Neural cell (in vitro differentiated cells): ENCODE measurements around the gene PRR11. TPM values are rescaled to one million over a fixed set of nuclear protein-coding genes. Genes with fewer than 3 reads are reported as not detected.

Source experiments
- H2AFZ ChIP-seq: fragments of 200-600, 300-800 bp; sonication (generic), shearing (Covaris generic); 2 replicates; pipeline ENCODE4 v1.6.0; 2014; ENCODE audit warnings: low read depth, mild to moderate bottlenecking, antibody characterized with exemption, low read length, moderate library complexity
- H3F3A ChIP-seq: fragments of 200-600 bp; shearing (Covaris generic); 2 replicates; pipeline ENCODE4 v1.6.1; 2016; ENCODE audit warnings: mild to moderate bottlenecking, moderate library complexity, mixed read lengths, antibody characterized with exemption, low read length; ENCODE audit not compliant: insufficient read depth, poor library complexity, severe bottlenecking
- H3K27ac ChIP-seq: fragments of 200-600, 300-800 bp; sonication (generic), shearing (Covaris generic); 2 replicates; pipeline ENCODE4 v1.5.1; 2014; ENCODE audit warnings: mild to moderate bottlenecking, low read length, moderate library complexity
- H3K27me3 ChIP-seq: fragments of 300-800, 200-600 bp; sonication (generic), shearing (Covaris generic); 2 replicates; pipeline ENCODE4 v1.6.0; 2014; ENCODE audit warnings: mild to moderate bottlenecking, low read depth, low read length, moderate library complexity; ENCODE audit not compliant: insufficient read depth
- H3K36me3 ChIP-seq: fragments of 300-800, 200-600 bp; sonication (generic), shearing (Covaris generic); 2 replicates; pipeline ENCODE4 v1.5.1; 2014; ENCODE audit warnings: mild to moderate bottlenecking, antibody characterized with exemption, low read length, moderate library complexity; ENCODE audit not compliant: insufficient read depth
- H3K4me2 ChIP-seq: fragments of 300-800, 200-600 bp; sonication (generic), shearing (Covaris generic); 2 replicates; pipeline ENCODE4 v1.6.0; 2014; ENCODE audit warnings: mild to moderate bottlenecking, low read length
- H3K4me3 ChIP-seq: fragments of 300-800, 200-600 bp; sonication (generic), shearing (Covaris generic); 2 replicates; pipeline ENCODE4 v1.5.1; 2014; ENCODE audit warnings: mild to moderate bottlenecking, low read length, moderate library complexity
- H3K79me2 ChIP-seq: fragments of 200-600 bp; shearing (Covaris generic); replicated peaks from 2 replicates; pipeline ENCODE4 v1.6.0; 2014; ENCODE audit warnings: mild to moderate bottlenecking, low read length, moderate library complexity; ENCODE audit not compliant: insufficient read depth
- H3K9ac ChIP-seq: fragments of 300-800, 200-600 bp; sonication (generic), shearing (Covaris generic); 2 replicates; pipeline ENCODE4 v1.6.1; 2016; ENCODE audit warnings: mild to moderate bottlenecking, low read length, mixed read lengths
- H3K9me2 ChIP-seq: fragments of 200-600 bp; shearing (Covaris generic); 2 replicates; pipeline ENCODE4 v1.6.1; 2016; ENCODE audit warnings: mild to moderate bottlenecking, low read length, mixed read lengths; ENCODE audit not compliant: insufficient read depth
- H3K9me3 ChIP-seq: fragments of 200-600, 300-800 bp; sonication (generic), shearing (Covaris generic); 2 replicates; pipeline ENCODE4 v1.6.1; 2016; ENCODE audit warnings: mild to moderate bottlenecking, mixed run types, low read length, moderate library complexity, mixed read lengths
- H4K20me1 ChIP-seq: fragments of 200-600 bp; shearing (Covaris generic); 2 replicates; pipeline ENCODE4 v1.6.1; 2016; ENCODE audit warnings: mild to moderate bottlenecking, mixed run types; ENCODE audit not compliant: insufficient read depth
- EP300 ChIP-seq: fragments of 450-650 bp; conservative IDR thresholded peaks from 2 replicates; pipeline ENCODE4 v1.6.1; 2014; ENCODE audit warnings: antibody characterized with exemption, mild to moderate bottlenecking, moderate library complexity; ENCODE audit not compliant: poor library complexity, severe bottlenecking
- EZH2 ChIP-seq: fragments of 200-600, 300-800 bp; shearing (Covaris generic), sonication (generic); IDR thresholded peaks from 2 replicates; pipeline ENCODE4 v1.6.1; 2014; ENCODE audit warnings: antibody characterized with exemption, low read length, borderline replicate concordance, mild to moderate bottlenecking; ENCODE audit not compliant: insufficient read depth, poor library complexity, severe bottlenecking
- MXI1 ChIP-seq: fragments of 450-650 bp; conservative IDR thresholded peaks from 2 replicates; pipeline ENCODE4 v1.6.1; 2014; ENCODE audit warnings: antibody characterized with exemption, mild to moderate bottlenecking; ENCODE audit not compliant: poor library complexity, severe bottlenecking
- POLR2AphosphoS5 ChIP-seq: IDR thresholded peaks from 2 replicates; pipeline ENCODE4 v1.6.1; 2012
- RAD21 ChIP-seq: fragments of 450-650 bp; conservative IDR thresholded peaks from 2 replicates; pipeline ENCODE4 v1.6.1; 2014; ENCODE audit warnings: antibody characterized with exemption, mild to moderate bottlenecking, moderate library complexity
- SMC3 ChIP-seq: fragments of 450-650 bp; conservative IDR thresholded peaks from 2 replicates; pipeline ENCODE4 v1.6.1; 2014; ENCODE audit warnings: antibody characterized with exemption, mild to moderate bottlenecking, moderate library complexity; ENCODE audit not compliant: poor library complexity
- TAF1 ChIP-seq: IDR thresholded peaks from 2 replicates; pipeline ENCODE4 v1.6.1; 2012; ENCODE audit warnings: low read depth
- polyA plus RNA-seq: library from polyadenylated mRNA; depleted of rRNA; stranded (reverse); fragments of >200 nt; gene quantifications from 2 replicates; pipeline ENCODE4 v1.2.3, GENCODE V29; 2014
- TF ChIP-seq, protein P1 (sequence below): fragments of 450-650 bp; IDR thresholded peaks from 2 replicates; pipeline ENCODE4 v1.5.1; 2014; ENCODE audit warnings: antibody characterized with exemption, mild to moderate bottlenecking, moderate library complexity; ENCODE audit not compliant: poor library complexity, severe bottlenecking
- TF ChIP-seq, protein P2 (sequence below): IDR thresholded peaks from 2 replicates; pipeline ENCODE4 v1.6.1; 2012; ENCODE audit warnings: borderline replicate concordance

PRR11 gene
- polyA plus RNA-seq, 1 donor from 2014 or later, result 0.22 TPM

DNA sequence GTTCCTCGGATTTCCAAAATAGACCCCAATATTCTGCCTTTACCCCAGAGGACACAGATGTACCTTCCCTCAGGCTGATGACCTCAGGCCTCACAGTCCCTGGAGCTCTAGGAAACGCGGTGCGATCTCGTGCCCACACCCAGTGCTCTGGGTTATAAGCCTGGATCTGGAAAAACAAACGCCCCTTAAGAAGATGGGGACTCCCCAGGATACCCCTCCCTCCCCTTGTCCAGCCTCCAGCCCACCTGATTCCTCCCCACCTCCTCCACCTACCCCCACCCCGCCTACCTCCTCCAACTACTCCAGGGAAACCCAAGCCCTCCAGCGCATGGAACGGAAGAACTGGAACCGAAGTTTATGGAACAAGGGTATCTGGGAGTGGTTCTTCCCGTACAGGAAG is 19.1 kb downstream of the PRR11 start:
- H3K9ac ChIP-seq, result no peak overlapping the region
- H2AFZ ChIP-seq, result no peak overlapping the region
- H3K9me2 ChIP-seq, result no peaks in the 10 kb centered on the region
- no peaks in the 10 kb centered on the region for H3F3A ChIP-seq
- H3K4me2 ChIP-seq, result no peak overlapping the region
- H3K27ac ChIP-seq, result no peak overlapping the region
- H4K20me1 ChIP-seq, result no peaks in the 10 kb centered on the region
- no peaks in the 10 kb centered on the region for H3K36me3 ChIP-seq
- no peak overlapping the region for H3K4me3 ChIP-seq
- no peaks in the 10 kb centered on the region for H3K27me3 ChIP-seq
- no peaks in the 10 kb centered on the region for H3K9me3 ChIP-seq
- no peak for TF ChIP-seq SMC3
- no peak for TF ChIP-seq EZH2
- no peak for TF ChIP-seq MXI1
- TF ChIP-seq POLR2AphosphoS5, result no peak
- TF ChIP-seq, protein P1, sequence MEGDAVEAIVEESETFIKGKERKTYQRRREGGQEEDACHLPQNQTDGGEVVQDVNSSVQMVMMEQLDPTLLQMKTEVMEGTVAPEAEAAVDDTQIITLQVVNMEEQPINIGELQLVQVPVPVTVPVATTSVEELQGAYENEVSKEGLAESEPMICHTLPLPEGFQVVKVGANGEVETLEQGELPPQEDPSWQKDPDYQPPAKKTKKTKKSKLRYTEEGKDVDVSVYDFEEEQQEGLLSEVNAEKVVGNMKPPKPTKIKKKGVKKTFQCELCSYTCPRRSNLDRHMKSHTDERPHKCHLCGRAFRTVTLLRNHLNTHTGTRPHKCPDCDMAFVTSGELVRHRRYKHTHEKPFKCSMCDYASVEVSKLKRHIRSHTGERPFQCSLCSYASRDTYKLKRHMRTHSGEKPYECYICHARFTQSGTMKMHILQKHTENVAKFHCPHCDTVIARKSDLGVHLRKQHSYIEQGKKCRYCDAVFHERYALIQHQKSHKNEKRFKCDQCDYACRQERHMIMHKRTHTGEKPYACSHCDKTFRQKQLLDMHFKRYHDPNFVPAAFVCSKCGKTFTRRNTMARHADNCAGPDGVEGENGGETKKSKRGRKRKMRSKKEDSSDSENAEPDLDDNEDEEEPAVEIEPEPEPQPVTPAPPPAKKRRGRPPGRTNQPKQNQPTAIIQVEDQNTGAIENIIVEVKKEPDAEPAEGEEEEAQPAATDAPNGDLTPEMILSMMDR, result no peak
- TF ChIP-seq, protein P2, sequence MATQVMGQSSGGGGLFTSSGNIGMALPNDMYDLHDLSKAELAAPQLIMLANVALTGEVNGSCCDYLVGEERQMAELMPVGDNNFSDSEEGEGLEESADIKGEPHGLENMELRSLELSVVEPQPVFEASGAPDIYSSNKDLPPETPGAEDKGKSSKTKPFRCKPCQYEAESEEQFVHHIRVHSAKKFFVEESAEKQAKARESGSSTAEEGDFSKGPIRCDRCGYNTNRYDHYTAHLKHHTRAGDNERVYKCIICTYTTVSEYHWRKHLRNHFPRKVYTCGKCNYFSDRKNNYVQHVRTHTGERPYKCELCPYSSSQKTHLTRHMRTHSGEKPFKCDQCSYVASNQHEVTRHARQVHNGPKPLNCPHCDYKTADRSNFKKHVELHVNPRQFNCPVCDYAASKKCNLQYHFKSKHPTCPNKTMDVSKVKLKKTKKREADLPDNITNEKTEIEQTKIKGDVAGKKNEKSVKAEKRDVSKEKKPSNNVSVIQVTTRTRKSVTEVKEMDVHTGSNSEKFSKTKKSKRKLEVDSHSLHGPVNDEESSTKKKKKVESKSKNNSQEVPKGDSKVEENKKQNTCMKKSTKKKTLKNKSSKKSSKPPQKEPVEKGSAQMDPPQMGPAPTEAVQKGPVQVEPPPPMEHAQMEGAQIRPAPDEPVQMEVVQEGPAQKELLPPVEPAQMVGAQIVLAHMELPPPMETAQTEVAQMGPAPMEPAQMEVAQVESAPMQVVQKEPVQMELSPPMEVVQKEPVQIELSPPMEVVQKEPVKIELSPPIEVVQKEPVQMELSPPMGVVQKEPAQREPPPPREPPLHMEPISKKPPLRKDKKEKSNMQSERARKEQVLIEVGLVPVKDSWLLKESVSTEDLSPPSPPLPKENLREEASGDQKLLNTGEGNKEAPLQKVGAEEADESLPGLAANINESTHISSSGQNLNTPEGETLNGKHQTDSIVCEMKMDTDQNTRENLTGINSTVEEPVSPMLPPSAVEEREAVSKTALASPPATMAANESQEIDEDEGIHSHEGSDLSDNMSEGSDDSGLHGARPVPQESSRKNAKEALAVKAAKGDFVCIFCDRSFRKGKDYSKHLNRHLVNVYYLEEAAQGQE, result no peak
- TF ChIP-seq EP300, result no peak
- no peak for TF ChIP-seq TAF1
- no peak for TF ChIP-seq RAD21
- H3K79me2 ChIP-seq, result no peaks in the 10 kb centered on the region

DNA sequence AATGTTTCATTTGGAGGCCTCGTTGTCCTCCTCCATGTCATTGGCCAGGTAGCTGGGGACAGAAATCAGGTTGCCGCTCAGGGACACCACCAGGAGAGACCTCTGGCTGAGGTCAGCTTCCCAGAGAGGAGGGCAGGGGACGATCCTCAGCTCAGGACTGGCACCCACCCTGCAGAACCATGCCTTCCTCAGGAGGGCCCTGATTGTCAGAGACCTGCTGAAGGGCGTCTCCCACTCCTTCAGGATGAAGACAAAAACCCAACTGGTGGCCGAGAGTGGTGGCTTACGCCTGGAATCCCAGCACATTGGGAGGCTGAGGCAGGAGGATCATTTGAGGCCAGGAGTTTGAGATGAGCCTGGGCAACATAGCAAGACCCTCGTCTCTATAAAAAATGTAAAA is 19.5 kb downstream of the PRR11 start:
- Histone ChIP-seq H3K36me3 (no peaks in the 10 kb centered on the region), H4K20me1 (no peaks in the 10 kb centered on the region), H2AFZ (no peak overlapping the region), H3K27ac (no peak overlapping the region), H3K9me3 (no peaks in the 10 kb centered on the region), H3F3A (no peaks in the 10 kb centered on the region), H3K9me2 (no peaks in the 10 kb centered on the region), H3K9ac (no peak overlapping the region), H3K4me3 (no peak overlapping the region), H3K79me2 (no peaks in the 10 kb centered on the region), H3K4me2 (no peak overlapping the region), H3K27me3 (no peaks in the 10 kb centered on the region)
- TF ChIP-seq, protein P2, result no peak
